ENCODE measurements around the gene RAB8A. TPM values are rescaled to one million over a fixed set of nuclear protein-coding genes. Genes with fewer than 3 reads are reported as not detected.

The RAB8A gene
- total RNA-seq, 4 donors from 2014 or later: 8.3 to 12.1 (median 9.2) TPM

DNA sequence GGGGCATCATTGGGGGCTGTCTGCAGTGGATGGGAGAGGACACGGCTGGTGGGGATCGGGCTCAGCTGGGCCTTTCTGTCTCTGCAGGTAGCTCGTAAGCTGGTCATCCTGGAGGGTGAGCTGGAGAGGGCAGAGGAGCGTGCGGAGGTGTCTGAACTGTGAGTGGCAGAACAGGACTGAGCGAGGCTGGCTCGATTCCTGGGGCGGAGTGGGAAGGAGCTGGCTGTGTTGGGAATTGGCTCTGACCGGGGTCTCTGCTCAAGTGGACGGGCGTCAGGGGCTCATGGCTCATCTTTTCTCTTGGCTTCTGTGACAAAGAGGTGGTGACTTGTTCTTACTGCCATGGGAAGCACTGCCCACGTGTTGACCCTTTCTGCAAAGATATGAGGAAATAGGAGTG is 23.7 kb upstream of the RAB8A start:
- DNase-seq (no peak), ATAC-seq (no peak)
- Histone ChIP-seq H3K4me1 (peaks cover 0 to 8% of the 10 kb centered on the region in 2 donors), H3K27ac (no peak overlapping the region), H3K36me3 (peaks cover 0 to 18% of the 10 kb centered on the region in 2 donors), H3K4me3 (no peak overlapping the region), H3K9me3 (no peaks in the 10 kb centered on the region), H3K27me3 (no peaks in the 10 kb centered on the region)
- in situ Hi-C loops (cut with MboI; ENCODE audit: low sequenced_read_pairs in 4 of 4): no loop called here
- intact Hi-C loops (cut with DNase I; ENCODE audit: low total_unique reads): no loop called here
- TF ChIP-seq, protein P1, sequence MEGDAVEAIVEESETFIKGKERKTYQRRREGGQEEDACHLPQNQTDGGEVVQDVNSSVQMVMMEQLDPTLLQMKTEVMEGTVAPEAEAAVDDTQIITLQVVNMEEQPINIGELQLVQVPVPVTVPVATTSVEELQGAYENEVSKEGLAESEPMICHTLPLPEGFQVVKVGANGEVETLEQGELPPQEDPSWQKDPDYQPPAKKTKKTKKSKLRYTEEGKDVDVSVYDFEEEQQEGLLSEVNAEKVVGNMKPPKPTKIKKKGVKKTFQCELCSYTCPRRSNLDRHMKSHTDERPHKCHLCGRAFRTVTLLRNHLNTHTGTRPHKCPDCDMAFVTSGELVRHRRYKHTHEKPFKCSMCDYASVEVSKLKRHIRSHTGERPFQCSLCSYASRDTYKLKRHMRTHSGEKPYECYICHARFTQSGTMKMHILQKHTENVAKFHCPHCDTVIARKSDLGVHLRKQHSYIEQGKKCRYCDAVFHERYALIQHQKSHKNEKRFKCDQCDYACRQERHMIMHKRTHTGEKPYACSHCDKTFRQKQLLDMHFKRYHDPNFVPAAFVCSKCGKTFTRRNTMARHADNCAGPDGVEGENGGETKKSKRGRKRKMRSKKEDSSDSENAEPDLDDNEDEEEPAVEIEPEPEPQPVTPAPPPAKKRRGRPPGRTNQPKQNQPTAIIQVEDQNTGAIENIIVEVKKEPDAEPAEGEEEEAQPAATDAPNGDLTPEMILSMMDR (IDR thresholded peaks at IDR 0.05 in 4 of 5, conservative IDR thresholded peaks at IDR 0.05 in 1 of 5): no peak
- no peak for TF ChIP-seq POLR2A (IDR thresholded peaks at IDR 0.05)

DNA sequence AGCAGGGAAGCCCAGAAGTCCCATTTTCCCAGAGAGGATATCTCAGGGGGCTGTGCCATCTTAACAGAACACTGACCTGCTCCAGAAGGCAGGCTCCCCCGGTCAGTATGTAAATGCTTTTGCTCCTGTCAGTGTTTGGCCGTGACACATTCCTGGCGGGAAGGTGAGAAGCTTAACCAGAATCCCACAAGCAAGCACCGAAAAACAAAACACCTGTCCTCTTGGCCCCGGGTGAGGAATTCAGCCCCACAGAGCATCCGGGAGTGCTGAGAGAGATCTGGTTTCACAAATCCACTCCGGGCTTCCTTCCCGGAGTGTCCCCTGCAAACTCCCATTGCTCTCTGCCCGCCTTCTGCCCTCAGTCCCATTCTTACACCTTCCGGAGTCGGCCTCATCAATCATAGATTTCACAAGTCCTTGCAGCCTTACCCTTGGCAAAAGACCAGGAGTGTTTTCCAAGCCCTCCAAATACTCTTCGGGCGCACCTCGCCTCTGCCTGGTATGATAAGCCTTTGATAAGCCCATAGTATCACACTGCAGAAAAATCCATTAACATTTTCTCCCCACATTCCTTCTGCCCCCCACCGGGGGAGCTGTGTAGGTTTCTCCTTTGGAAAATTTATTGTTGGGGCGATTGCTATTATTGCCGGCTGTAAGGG is 23.2 kb upstream of the RAB8A start:
- in situ Hi-C loops (cut with MboI; ENCODE audit: low sequenced_read_pairs in 4 of 4): no loop called here
- no peak for DNase-seq
- Histone ChIP-seq H3K27ac (no peak overlapping the region), H3K9me3 (no peaks in the 10 kb centered on the region), H3K4me3 (no peak overlapping the region), H3K4me1 (peaks cover 0 to 8% of the 10 kb centered on the region in 2 donors), H3K36me3 (peaks cover 0 to 22% of the 10 kb centered on the region in 2 donors), H3K27me3 (no peaks in the 10 kb centered on the region)
- intact Hi-C loops (cut with DNase I; ENCODE audit: low total_unique reads): no loop called here
- ATAC-seq: no peak
- TF ChIP-seq, protein P1 (IDR thresholded peaks at IDR 0.05 in 4 of 5, conservative IDR thresholded peaks at IDR 0.05 in 1 of 5): no peak

DNA sequence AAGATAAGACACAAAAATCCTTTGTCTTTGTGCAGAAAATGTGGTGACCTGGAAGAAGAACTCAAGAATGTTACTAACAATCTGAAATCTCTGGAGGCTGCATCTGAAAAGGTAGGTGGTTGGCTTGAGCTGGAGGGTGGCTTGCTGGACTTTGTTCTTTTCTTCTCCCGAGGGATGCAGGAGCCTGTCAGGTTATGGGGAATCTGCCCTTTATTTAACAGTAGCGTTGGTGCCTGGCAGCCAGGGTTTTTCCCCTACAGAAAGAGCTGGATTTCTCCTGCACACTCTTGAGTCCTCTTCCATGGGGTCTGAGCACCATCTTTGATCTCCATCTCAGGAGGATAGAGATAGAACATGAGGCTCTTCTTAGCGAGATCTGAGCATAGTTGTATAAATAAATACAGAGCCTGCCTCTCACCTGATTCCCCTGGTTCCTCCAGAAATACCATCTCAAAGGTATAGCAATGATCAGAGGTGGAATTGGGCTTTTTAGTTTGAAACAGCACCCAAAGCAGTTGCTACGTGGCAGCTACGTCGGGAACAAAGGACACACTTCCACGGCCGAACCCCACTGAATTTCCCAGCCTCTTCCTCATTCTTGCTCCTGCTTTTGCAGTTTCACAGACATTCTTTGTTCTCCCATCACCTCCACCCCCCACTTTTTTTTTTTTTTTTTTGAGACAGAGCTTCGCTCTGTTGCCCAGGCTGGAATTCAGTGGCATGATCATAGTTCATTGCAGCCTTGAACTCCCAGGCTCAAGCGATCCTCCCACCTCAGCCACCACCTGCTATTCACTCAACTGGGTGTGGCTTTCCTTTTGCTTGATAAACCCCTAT is 22.5 kb upstream of the RAB8A start:
- H3K9me3 ChIP-seq: no peaks in the 10 kb centered on the region
- DNase-seq (no peak), ATAC-seq (no peak)
- H3K27me3 ChIP-seq: no peaks in the 10 kb centered on the region
- no peak overlapping the region for H3K27ac ChIP-seq
- no peak for TF ChIP-seq POLR2A (IDR thresholded peaks at IDR 0.05)
- TF ChIP-seq, protein P1 (IDR thresholded peaks at IDR 0.05 in 4 of 5, conservative IDR thresholded peaks at IDR 0.05 in 1 of 5): no peak
- in situ Hi-C loops (cut with MboI; ENCODE audit: low sequenced_read_pairs in 4 of 4) (no loop called here), intact Hi-C loops (cut with DNase I; ENCODE audit: low total_unique reads) (no loop called here)
- peaks cover 0 to 8% of the 10 kb centered on the region in 2 donors for H3K4me1 ChIP-seq
- peaks cover 0 to 26% of the 10 kb centered on the region in 2 donors for H3K36me3 ChIP-seq
- H3K4me3 ChIP-seq: no peak overlapping the region

DNA sequence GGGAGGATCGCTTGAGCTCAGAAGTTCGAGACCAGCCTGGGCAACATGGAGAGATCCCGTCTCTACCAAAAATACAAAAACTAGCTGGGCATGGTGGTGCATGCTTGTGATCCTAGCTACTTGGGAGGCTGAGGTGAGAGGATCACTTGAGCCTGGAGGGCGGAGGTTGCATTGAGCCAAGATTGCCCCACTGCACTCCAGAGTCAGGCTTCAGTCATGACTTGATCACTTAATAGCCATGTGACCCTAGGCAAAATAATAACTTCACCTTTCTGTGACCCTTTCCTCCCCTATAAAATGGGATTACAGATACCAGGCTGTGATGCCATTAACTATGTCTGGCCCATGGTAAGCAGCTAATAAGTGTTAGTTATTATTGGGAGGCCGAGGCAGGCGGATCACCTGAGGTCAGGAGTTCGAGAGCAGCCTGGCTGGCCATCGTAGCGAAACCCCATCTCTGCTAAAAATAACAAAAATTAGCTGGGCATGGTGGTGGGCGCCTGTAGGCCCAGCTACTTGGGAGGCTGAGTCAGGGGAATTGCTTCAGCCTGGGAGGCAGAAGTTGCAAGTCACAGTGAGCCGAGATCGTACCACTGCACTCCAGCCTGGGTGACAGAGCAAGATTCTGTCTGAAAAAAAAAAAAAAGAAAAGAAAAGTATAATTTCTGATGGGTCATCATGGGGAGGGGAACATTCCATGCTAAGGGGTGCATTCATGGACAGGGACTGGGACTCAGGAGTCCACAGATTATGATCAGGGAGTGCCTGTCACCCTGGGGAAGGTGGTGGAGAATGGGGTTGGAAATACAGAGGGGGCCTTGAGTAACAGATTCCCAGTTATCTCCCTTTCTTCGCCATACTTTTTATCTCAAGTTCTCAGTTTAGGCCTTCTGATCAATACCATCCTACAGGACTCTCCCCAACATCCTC is 19.9 kb upstream of the RAB8A start:
- Histone ChIP-seq H3K4me3 (no peak overlapping the region), H3K27ac (no peak overlapping the region), H3K4me1 (peaks cover 0 to 8% of the 10 kb centered on the region in 2 donors), H3K9me3 (no peaks in the 10 kb centered on the region), H3K36me3 (peaks cover 0 to 26% of the 10 kb centered on the region in 2 donors), H3K27me3 (no peaks in the 10 kb centered on the region)
- DNase-seq (no peak), ATAC-seq (no peak)
- intact Hi-C loops (cut with DNase I; ENCODE audit: low total_unique reads) (no loop called here), in situ Hi-C loops (cut with MboI; ENCODE audit: low sequenced_read_pairs in 4 of 4) (no loop called here)
- TF ChIP-seq POLR2A (IDR thresholded peaks at IDR 0.05): no peak
- TF ChIP-seq, protein P1 (IDR thresholded peaks at IDR 0.05 in 4 of 5, conservative IDR thresholded peaks at IDR 0.05 in 1 of 5): no peak
